HepG2 (cell line): ENCODE measurements around the gene TXNRD2. TPM values are rescaled to one million over a fixed set of nuclear protein-coding genes. Genes with fewer than 3 reads are reported as not detected.

ENCODE experiments used
- ASH2L ChIP-seq: fragments of 300-600, 200-600 bp; sonication (generic); IDR thresholded peaks from 2 replicates; pipeline ENCODE4 v1.7.0; 2017; ENCODE audit warnings: low read depth, mild to moderate bottlenecking, moderate library complexity, mixed read lengths, low read length; ENCODE audit not compliant: insufficient read length
- CEBPB ChIP-seq: IDR thresholded peaks from 2 replicates; pipeline ENCODE4 v1.6.1; 2011; ENCODE audit warnings: low read depth, low read length, improper control_type of control experiment, borderline replicate concordance
- ERF ChIP-seq: IDR thresholded peaks from 2 replicates; pipeline ENCODE4 v1.6.1; 2018; ENCODE audit warnings: missing biosample characterization, missing genetic modification reagents
- FOSL2 ChIP-seq: sonication (generic); formaldehyde crosslinking; IDR thresholded peaks from 2 replicates; pipeline ENCODE4 v1.4.0; 2020; ENCODE audit warnings: missing genetic modification reagents
- HNF4A ChIP-seq: sonication (generic); formaldehyde crosslinking; IDR thresholded peaks from 2 replicates; pipeline ENCODE4 v1.4.0; 2020; ENCODE audit warnings: missing genetic modification reagents
- HNF4G ChIP-seq, 2 experiments: sonication (generic) in 1 of 2; formaldehyde crosslinking in 1 of 2; IDR thresholded peaks; 2 replicates each; pipeline versions ENCODE4 v1.4.0 to v1.6.1; 2011 to 2020; ENCODE audit warnings: borderline replicate concordance in 2 of 2, low read depth in 2 of 2, mild to moderate bottlenecking in 2 of 2, low read length in 1 of 2, missing genetic modification reagents in 1 of 2, moderate library complexity in 1 of 2
- HOXA5 ChIP-seq: sonication (generic); formaldehyde crosslinking; IDR thresholded peaks from 2 replicates; pipeline ENCODE4 v1.4.0; 2020; ENCODE audit warnings: missing genetic modification reagents
- MAFF ChIP-seq: IDR thresholded peaks from 2 replicates; pipeline ENCODE4 v1.6.1; 2011; ENCODE audit warnings: low read depth, low read length, improper control_type of control experiment
- POLR2A ChIP-seq, 2 experiments: IDR thresholded peaks; 2 replicates each; pipeline ENCODE4 v1.6.1; 2011; ENCODE audit warnings: low read depth in 2 of 2, low read length in 2 of 2, mild to moderate bottlenecking in 1 of 2, moderate library complexity in 1 of 2; ENCODE audit not compliant: insufficient read depth in 1 of 2
- REST ChIP-seq, 2 experiments: IDR thresholded peaks; 2 replicates each; pipeline ENCODE4 v1.6.1; 2011 to 2012; ENCODE audit warnings: low read length in 2 of 2, borderline replicate concordance in 1 of 2, low read depth in 1 of 2, mild to moderate bottlenecking in 1 of 2, moderate library complexity in 1 of 2
- SAP130 ChIP-seq: IDR thresholded peaks from 2 replicates; pipeline ENCODE4 v1.6.1; 2016; ENCODE audit warnings: low read depth
- XRCC5 ChIP-seq: fragments of 200-400 bp; formaldehyde crosslinking; optimal IDR thresholded peaks from 2 replicates; pipeline ENCODE3; 2017; ENCODE audit warnings: mild to moderate bottlenecking, low read length
- ZNF12 ChIP-seq: sonication (generic); formaldehyde crosslinking; IDR thresholded peaks from 2 replicates; pipeline ENCODE4 v1.5.0; 2020; ENCODE audit warnings: missing genetic modification reagents
- ZNF292 ChIP-seq: sonication (generic); formaldehyde crosslinking; IDR thresholded peaks from 2 replicates; pipeline ENCODE4 v1.8.1; 2022; ENCODE audit warnings: mild to moderate bottlenecking, low read depth, missing genetic modification reagents, borderline replicate concordance
- polyA plus RNA-seq, 8 experiments: library from polyadenylated mRNA; depleted of rRNA in 3 of 8; stranded (reverse) in 7 of 8; unstranded in 1 of 8; fragments of >200 nt; fragmentation: Illumina TruSeq in 4 of 8; extraction: Trizol in 4 of 8; gene quantifications; 2 replicates each; pipeline versions ENCODE4 v1.2.1 to v1.2.3, GENCODE V29; 2011 to 2016; ENCODE audit warnings: low read depth in 4 of 8, missing spikeins in 1 of 8, mixed read lengths in 1 of 8; ENCODE audit not compliant: insufficient read depth in 1 of 8
- total RNA-seq, 5 experiments: library from RNA; depleted of rRNA; stranded (reverse); fragments of >200 nt; fragmentation: Illumina TruSeq; extraction: Trizol; gene quantifications; 2 replicates each; pipeline ENCODE4 v1.2.3, GENCODE V29; 2016; ENCODE audit warnings: low read depth in 1 of 5

TXNRD2 gene
- total and polyA plus RNA-seq, 2 of the 13 experiments (the other 11 are each of a cell fraction or from before 2014, with no cell fraction given), result 17.5 to 18.6 TPM

- TF ChIP-seq ASH2L, result peak; percentile 26
- TF ChIP-seq FOSL2, result peak; percentile 86
- TF ChIP-seq ZNF12 (CRISPR knock-in tag), result no peak
- peak; percentile 38 for TF ChIP-seq XRCC5
- TF ChIP-seq ZNF292 (CRISPR knock-in tag), result peak; percentile 39; the same call in 1 of the 2 replicates
- TF ChIP-seq HOXA5 (CRISPR knock-in tag), result peak; percentile 60; the same call in 1 of the 2 replicates
- no peak for TF ChIP-seq CEBPB
- 0 out of 4 replicates have a peak, but pooled peaks of 1 of the 2 experiments have one; percentile 30 for TF ChIP-seq POLR2A (IDR thresholded peaks at IDR 0.05; ENCODE audit: insufficient read depth in 1 of 2, low read depth in 2 of 2, low read length in 2 of 2)
- peak; percentile 54 for TF ChIP-seq SAP130 (CRISPR knock-in tag)
- no peak for TF ChIP-seq REST (IDR thresholded peaks at IDR 0.05; ENCODE audit: borderline replicate concordance in 1 of 2, low read depth in 1 of 2, low read length in 2 of 2)
- TF ChIP-seq HNF4A (CRISPR knock-in tag), result peak; percentile 90
- peak; percentile 82 for TF ChIP-seq HNF4G (IDR thresholded peaks at IDR 0.05; ENCODE audit: borderline replicate concordance, low read depth, low read length)
- TF ChIP-seq HNF4G (CRISPR knock-in tag; IDR thresholded peaks at IDR 0.05; ENCODE audit: borderline replicate concordance, low read depth), result peak; percentile 62; the same call in 1 of the 2 replicates
- 0 out of 2 replicates have a peak, but pooled peaks have one; percentile 17 for TF ChIP-seq MAFF
- TF ChIP-seq ERF, result peak; percentile 35; the same call in 1 of the 2 replicates
- TF ChIP-seq, all 625 proteins: peak for 55
Observed at GRCh38 chr22:19840955-19841640, 100.5 kb downstream of the TXNRD2 start (continued).
